PC-3 (cell line): ENCODE measurements around the gene NR5A1.

Source experiments
- CTCF ChIP-seq: fragments of 300-600 bp; sonication (generic); conservative IDR thresholded peaks from 2 replicates; pipeline ENCODE4 v1.5.1; 2017; ENCODE audit warnings: antibody characterized with exemption, low read depth, mild to moderate bottlenecking, low read length
- EZH2 ChIP-seq: fragments of 300-600 bp; sonication (generic); IDR thresholded peaks from one replicate; pipeline ENCODE4 v1.6.1; 2017; ENCODE audit warnings: antibody characterized with exemption, mild to moderate bottlenecking, low read length; ENCODE audit not compliant: unreplicated experiment
- EZH2phosphoT487 ChIP-seq: fragments of 300-600 bp; sonication (generic); IDR thresholded peaks from 2 replicates; pipeline ENCODE4 v1.6.1; 2018; ENCODE audit warnings: mild to moderate bottlenecking, antibody characterized with exemption, low read length, borderline replicate concordance

GRCh38 chr9:124501771-124502320 lies 5.4 kb downstream of the NR5A1 start:
- no peak for TF ChIP-seq CTCF
- no peak for TF ChIP-seq EZH2
- no peak for TF ChIP-seq EZH2phosphoT487
